Measurements from ENCODE around the gene FAM167B. TPM values are rescaled to one million over a fixed set of nuclear protein-coding genes. Genes with fewer than 3 reads are reported as not detected.

The FAM167B gene
- total RNA-seq, 5 donors from 2014 or later (not counting 1 experiment from before 2014, with no cell fraction given) = 0.65 to 1.0 (median 0.95) TPM

GRCh38 chr1:32231843-32232432 is 15.1 kb upstream of the FAM167B start:
- Histone ChIP-seq H3K4me1 (ENCODE audit: control insufficient read depth in 1 of 2, extremely low read depth in 1 of 2, insufficient read depth in 2 of 2, low read length in 2 of 2) (no peaks in the 10 kb centered on the region), H3K27me3 (replicated peaks in 1 of 2; ENCODE audit: control insufficient read depth in 2 of 2, extremely low read depth in 1 of 2, insufficient read depth in 2 of 2, low read length in 1 of 2) (no peaks in the 10 kb centered on the region), H3K9me3 (no peaks in the 10 kb centered on the region), H3K36me3 (ENCODE audit: control insufficient read depth in 2 of 2, extremely low read depth in 1 of 2, insufficient read depth in 1 of 2, low read length in 1 of 2) (peaks cover 6 to 40% of the 10 kb centered on the region in 2 donors), H3K27ac (ENCODE audit: low read length) (no peak overlapping the region), H3K4me3 (ENCODE audit: control insufficient read depth in 1 of 2, extremely low read depth in 1 of 2, low read length in 1 of 2) (no peak overlapping the region)
- 100% methylated on average over 2 of the region's 5 CpGs for WGBS (ENCODE audit: insufficient coverage)
- ATAC-seq (replicated peaks in 1 of 4) (no peak), DNase-seq (no peak)
- H3K4me1 Mint-ChIP-seq = peaks cover 0 to 5% (median 5%) of the 10 kb centered on the region in 3 donors
- no peaks in the 10 kb centered on the region for H3K9me3 Mint-ChIP-seq
- H3K27me3 Mint-ChIP-seq = no peaks in the 10 kb centered on the region
- peak overlapping the region in 1 of 2 donors; percentile 48 for H3K27ac Mint-ChIP-seq
- H3K4me3 Mint-ChIP-seq = no peak overlapping the region
- H3K36me3 Mint-ChIP-seq = peaks cover 25% of the 10 kb centered on the region
- POLR2A ChIA-PET = interaction anchor here in 1 of 2 donors (0.5 kb wide), 1 partner anchor 30 kb away, joined by 3 read pairs; no protein-coding TSS in a partner anchor
- CTCF ChIA-PET = interaction anchor here in 1 of 2 donors (0.6 kb wide), 1 partner anchor 11 kb away, joined by 3 read pairs; no protein-coding TSS in a partner anchor

GRCh38 chr1:32232558-32233304 is 14.3 kb upstream of the FAM167B start:
- Mint-ChIP-seq H3K4me1 (peaks cover 0 to 2% (median 1%) of the 10 kb centered on the region in 3 donors), H3K27me3 (no peaks in the 10 kb centered on the region), H3K36me3 (peaks cover 19% of the 10 kb centered on the region), H3K4me3 (no peak overlapping the region), H3K9me3 (no peaks in the 10 kb centered on the region), H3K27ac (peak overlapping the region in 1 of 2 donors; percentile 76)
- Histone ChIP-seq H3K4me1 (ENCODE audit: control insufficient read depth in 1 of 2, extremely low read depth in 1 of 2, insufficient read depth in 2 of 2, low read length in 2 of 2) (no peaks in the 10 kb centered on the region), H3K9me3 (no peaks in the 10 kb centered on the region), H3K36me3 (ENCODE audit: control insufficient read depth in 2 of 2, extremely low read depth in 1 of 2, insufficient read depth in 1 of 2, low read length in 1 of 2) (peaks cover 6 to 33% of the 10 kb centered on the region in 2 donors), H3K27ac (ENCODE audit: low read length) (no peak overlapping the region), H3K27me3 (replicated peaks in 1 of 2; ENCODE audit: control insufficient read depth in 2 of 2, extremely low read depth in 1 of 2, insufficient read depth in 2 of 2, low read length in 1 of 2) (no peaks in the 10 kb centered on the region), H3K4me3 (ENCODE audit: control insufficient read depth in 1 of 2, extremely low read depth in 1 of 2, low read length in 1 of 2) (no peak overlapping the region)
- ATAC-seq (replicated peaks in 1 of 4) = no peak
- 94% methylated on average over 3 of the region's 8 CpGs for WGBS (ENCODE audit: insufficient coverage)
- ChIA-PET CTCF (no interaction called here), POLR2A (no interaction called here)
- no peak for DNase-seq

- POLR2A ChIA-PET = no interaction called here
- 90% methylated on average over 7 of the region's 7 CpGs for WGBS (ENCODE audit: insufficient coverage)
- Histone ChIP-seq H3K4me3 (ENCODE audit: control insufficient read depth in 1 of 2, extremely low read depth in 1 of 2, low read length in 1 of 2) (no peak overlapping the region), H3K9me3 (no peaks in the 10 kb centered on the region), H3K27me3 (replicated peaks in 1 of 2; ENCODE audit: control insufficient read depth in 2 of 2, extremely low read depth in 1 of 2, insufficient read depth in 2 of 2, low read length in 1 of 2) (no peaks in the 10 kb centered on the region), H3K27ac (ENCODE audit: low read length) (no peak overlapping the region), H3K4me1 (ENCODE audit: control insufficient read depth in 1 of 2, extremely low read depth in 1 of 2, insufficient read depth in 2 of 2, low read length in 2 of 2) (peaks cover 0 to 2% of the 10 kb centered on the region in 2 experiments), H3K36me3 (ENCODE audit: control insufficient read depth in 2 of 2, extremely low read depth in 1 of 2, insufficient read depth in 1 of 2, low read length in 1 of 2) (peaks cover 0 to 17% of the 10 kb centered on the region in 2 donors)
- Mint-ChIP-seq H3K9me3 (no peaks in the 10 kb centered on the region), H3K4me3 (no peak overlapping the region), H3K27me3 (no peaks in the 10 kb centered on the region), H3K4me1 (no peaks in the 10 kb centered on the region), H3K27ac (no peak overlapping the region), H3K36me3 (peaks cover 5% of the 10 kb centered on the region)
- no peak for DNase-seq
- CTCF ChIA-PET = interaction anchor here (0.5 to 0.9 kb wide), 2 partner anchors 13 to 15 kb away, joined by 3 to 6 read pairs; no protein-coding TSS in a partner anchor
- ATAC-seq (replicated peaks in 1 of 4) = peak in 1 of 4 experiments; percentile 14
Measured at GRCh38 chr1:32234792-32235191, 12.2 kb upstream of the FAM167B start.

GRCh38 chr1:32239337-32239736 is 7.7 kb upstream of the FAM167B start:
- no CpG with 5 or more reads among the region's 4 CpGs for WGBS (ENCODE audit: insufficient coverage)
- no peaks in the 10 kb centered on the region for H3K36me3 ChIP-seq (ENCODE audit: control insufficient read depth in 2 of 2, extremely low read depth in 1 of 2, insufficient read depth in 1 of 2, low read length in 1 of 2)
- Mint-ChIP-seq H3K4me3 (peak overlapping the region; percentile 84 to 89 (median 87)), H3K9me3 (no peaks in the 10 kb centered on the region), H3K36me3 (no peaks in the 10 kb centered on the region), H3K27ac (peak overlapping the region in 1 of 2 donors; percentile 45), H3K27me3 (no peaks in the 10 kb centered on the region), H3K4me1 (peaks cover 13 to 17% (median 16%) of the 10 kb centered on the region in 3 donors)
- H3K9me3 ChIP-seq = no peaks in the 10 kb centered on the region
- ATAC-seq (replicated peaks in 1 of 4) (no peak), DNase-seq (no peak)
- POLR2A ChIA-PET = interaction anchor here in 1 of 2 donors (1.7 kb wide), 1 partner anchor 10 kb away, joined by 6 read pairs; no protein-coding TSS in a partner anchor
- no peak overlapping the region for H3K27ac ChIP-seq (ENCODE audit: low read length)
- no peak overlapping the region for H3K4me3 ChIP-seq (ENCODE audit: control insufficient read depth in 1 of 2, extremely low read depth in 1 of 2, low read length in 1 of 2)
- CTCF ChIA-PET = interaction anchor here (0.5 to 1.2 kb wide), 3 partner anchors 9 to 126 kb away, joined by 3 to 4 read pairs (median 4); no protein-coding TSS in a partner anchor
- H3K27me3 ChIP-seq (replicated peaks in 1 of 2; ENCODE audit: control insufficient read depth in 2 of 2, extremely low read depth in 1 of 2, insufficient read depth in 2 of 2, low read length in 1 of 2) = no peaks in the 10 kb centered on the region
- H3K4me1 ChIP-seq (ENCODE audit: control insufficient read depth in 1 of 2, extremely low read depth in 1 of 2, insufficient read depth in 2 of 2, low read length in 2 of 2) = peaks cover 5 to 30% of the 10 kb centered on the region in 2 experiments

GRCh38 chr1:32239790-32240139 is 7.3 kb upstream of the FAM167B start:
- peak overlapping the region in 1 of 2 donors; percentile 66 for H3K27ac Mint-ChIP-seq
- no peaks in the 10 kb centered on the region for H3K27me3 Mint-ChIP-seq
- CTCF ChIA-PET = interaction anchor here (0.5 to 2.2 kb wide), 7 partner anchors 9 to 126 kb away, joined by 3 to 16 read pairs (median 7); partner anchors contain the start of gene HDAC1 (in 1 of the 2)
- DNase-seq = no peak
- H3K9me3 Mint-ChIP-seq = no peaks in the 10 kb centered on the region
- no peak overlapping the region for H3K27ac ChIP-seq (ENCODE audit: low read length)
- peaks cover 5 to 30% of the 10 kb centered on the region in 2 experiments for H3K4me1 ChIP-seq (ENCODE audit: control insufficient read depth in 1 of 2, extremely low read depth in 1 of 2, insufficient read depth in 2 of 2, low read length in 2 of 2)
- peaks cover 13 to 17% (median 16%) of the 10 kb centered on the region in 3 donors for H3K4me1 Mint-ChIP-seq
- no peaks in the 10 kb centered on the region for H3K36me3 ChIP-seq (ENCODE audit: control insufficient read depth in 2 of 2, extremely low read depth in 1 of 2, insufficient read depth in 1 of 2, low read length in 1 of 2)
- POLR2A ChIA-PET = interaction anchor here (0.5 to 1.7 kb wide), 5 partner anchors 10 to 154 kb away, joined by 3 to 6 read pairs (median 4); partner anchors contain the start of genes BSDC1 (in 1 of the 2) and MARCKSL1 (in 1 of the 2)
- H3K4me3 ChIP-seq (ENCODE audit: control insufficient read depth in 1 of 2, extremely low read depth in 1 of 2, low read length in 1 of 2) = peak overlapping the region; percentile 75 to 89
- H3K36me3 Mint-ChIP-seq = no peaks in the 10 kb centered on the region
- 96% methylated on average over 19 of the region's 20 CpGs for WGBS (ENCODE audit: insufficient coverage)
- H3K27me3 ChIP-seq (replicated peaks in 1 of 2; ENCODE audit: control insufficient read depth in 2 of 2, extremely low read depth in 1 of 2, insufficient read depth in 2 of 2, low read length in 1 of 2) = no peaks in the 10 kb centered on the region
- no peak for ATAC-seq (replicated peaks in 1 of 4)
- peak overlapping the region; percentile 84 to 89 (median 87) for H3K4me3 Mint-ChIP-seq
- no peaks in the 10 kb centered on the region for H3K9me3 ChIP-seq

Measured in T-cell (primary cell).